ENCODE data around the gene KIAA1671. TPM values are rescaled to one million over a fixed set of nuclear protein-coding genes. Genes with fewer than 3 reads are reported as not detected.

The KIAA1671 gene
- total and polyA plus RNA-seq, 2 donors (not counting 1 experiment from before 2014, with no cell fraction given), result 0.01 to 0.02 TPM

- ATAC-seq (ENCODE audit: low read depth) (no peak), DNase-seq (no peak)
- H3K4me2 ChIP-seq (replicated peaks; ENCODE audit: low read depth, low read length, poor library complexity, severe bottlenecking), result no peak overlapping the region
- ChIA-PET POLR2A (no interaction called here), CTCF (no interaction called here)
- no peaks in the 10 kb centered on the region for H3K79me2 ChIP-seq (ENCODE audit: control insufficient read depth, insufficient read depth, low read length)
- no peaks in the 10 kb centered on the region for H4K20me1 ChIP-seq (ENCODE audit: control insufficient read depth, insufficient read depth, low read length, poor library complexity, severe bottlenecking)
- H2AFZ ChIP-seq (ENCODE audit: insufficient read depth, low read depth, low read length, poor library complexity, severe bottlenecking), result no peak overlapping the region
- H3K9me3 ChIP-seq (ENCODE audit: control extremely low read depth in 1 of 3, control insufficient read depth in 2 of 3, insufficient read depth in 1 of 3, low read length in 2 of 3), result peaks cover 0 to 5% (median 0%) of the 10 kb centered on the region in 3 donors
- H3K4me3 ChIP-seq (ENCODE audit: control extremely low read depth in 1 of 5, extremely low read depth in 1 of 5, insufficient read depth in 1 of 5, low read depth in 2 of 5, low read length in 4 of 5), result no peak overlapping the region
- H3K36me3 ChIP-seq (replicated peaks in 1 of 2; ENCODE audit: control extremely low read depth in 1 of 2, control insufficient read depth in 1 of 2, extremely low read depth in 1 of 2, insufficient read depth in 2 of 2, low read length in 1 of 2), result no peaks in the 10 kb centered on the region
- no peaks in the 10 kb centered on the region for H3K4me1 ChIP-seq (ENCODE audit: control insufficient read depth in 2 of 2, insufficient read depth in 2 of 2, low read length in 2 of 2)
- peaks cover 33% of the 10 kb centered on the region for H3K27me3 Mint-ChIP-seq
- no peak overlapping the region for H3K4me3 Mint-ChIP-seq
- H3K27ac ChIP-seq (ENCODE audit: low read length in 2 of 2), result no peak overlapping the region
- no peak overlapping the region for H3K9ac ChIP-seq (ENCODE audit: low read length)
- no peak overlapping the region for H3K27ac Mint-ChIP-seq
- peaks cover 0 to 5% (median 0%) of the 10 kb centered on the region in 4 experiments for H3K27me3 ChIP-seq (replicated peaks in 1 of 4; ENCODE audit: control extremely low read depth in 1 of 4, control insufficient read depth in 3 of 4, insufficient read depth in 4 of 4, low read length in 3 of 4)
- no peaks in the 10 kb centered on the region for H3K9me3 Mint-ChIP-seq (ENCODE audit: insufficient read depth)
- H3K4me1 Mint-ChIP-seq, result no peaks in the 10 kb centered on the region
- intact Hi-C loops (cut with micrococcal nuclease), result no loop called here
- TF ChIP-seq, protein P1, sequence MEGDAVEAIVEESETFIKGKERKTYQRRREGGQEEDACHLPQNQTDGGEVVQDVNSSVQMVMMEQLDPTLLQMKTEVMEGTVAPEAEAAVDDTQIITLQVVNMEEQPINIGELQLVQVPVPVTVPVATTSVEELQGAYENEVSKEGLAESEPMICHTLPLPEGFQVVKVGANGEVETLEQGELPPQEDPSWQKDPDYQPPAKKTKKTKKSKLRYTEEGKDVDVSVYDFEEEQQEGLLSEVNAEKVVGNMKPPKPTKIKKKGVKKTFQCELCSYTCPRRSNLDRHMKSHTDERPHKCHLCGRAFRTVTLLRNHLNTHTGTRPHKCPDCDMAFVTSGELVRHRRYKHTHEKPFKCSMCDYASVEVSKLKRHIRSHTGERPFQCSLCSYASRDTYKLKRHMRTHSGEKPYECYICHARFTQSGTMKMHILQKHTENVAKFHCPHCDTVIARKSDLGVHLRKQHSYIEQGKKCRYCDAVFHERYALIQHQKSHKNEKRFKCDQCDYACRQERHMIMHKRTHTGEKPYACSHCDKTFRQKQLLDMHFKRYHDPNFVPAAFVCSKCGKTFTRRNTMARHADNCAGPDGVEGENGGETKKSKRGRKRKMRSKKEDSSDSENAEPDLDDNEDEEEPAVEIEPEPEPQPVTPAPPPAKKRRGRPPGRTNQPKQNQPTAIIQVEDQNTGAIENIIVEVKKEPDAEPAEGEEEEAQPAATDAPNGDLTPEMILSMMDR (IDR thresholded peaks at IDR 0.05), result no peak
- TF ChIP-seq EZH2 (IDR thresholded peaks at IDR 0.05; ENCODE audit: borderline replicate concordance, insufficient read depth, low read depth, low read length, poor library complexity, severe bottlenecking), result no peak
- WGBS (ENCODE audit: insufficient coverage), result 80% methylated on average over 2 of the region's 2 CpGs
Measured at GRCh38 chr22:25119609-25120008, 167.1 kb downstream of the KIAA1671 start.

- H2AFZ ChIP-seq (ENCODE audit: insufficient read depth, low read depth, low read length, poor library complexity, severe bottlenecking), result no peak overlapping the region
- 43% methylated on average over 3 of the region's 3 CpGs for WGBS (ENCODE audit: insufficient coverage)
- no peaks in the 10 kb centered on the region for H3K36me3 ChIP-seq (replicated peaks in 1 of 2; ENCODE audit: control extremely low read depth in 1 of 2, control insufficient read depth in 1 of 2, extremely low read depth in 1 of 2, insufficient read depth in 2 of 2, low read length in 1 of 2)
- Mint-ChIP-seq H3K27me3 (peaks cover 29% of the 10 kb centered on the region), H3K27ac (no peak overlapping the region), H3K4me3 (no peak overlapping the region), H3K9me3 (ENCODE audit: insufficient read depth) (no peaks in the 10 kb centered on the region), H3K4me1 (no peaks in the 10 kb centered on the region)
- ChIA-PET CTCF (no interaction called here), POLR2A (no interaction called here)
- no peak overlapping the region for H3K27ac ChIP-seq (ENCODE audit: low read length in 2 of 2)
- H3K9ac ChIP-seq (ENCODE audit: low read length), result no peak overlapping the region
- H3K9me3 ChIP-seq (ENCODE audit: control extremely low read depth in 1 of 3, control insufficient read depth in 2 of 3, insufficient read depth in 1 of 3, low read length in 2 of 3), result peaks cover 0 to 5% (median 0%) of the 10 kb centered on the region in 3 donors
- no peaks in the 10 kb centered on the region for H3K79me2 ChIP-seq (ENCODE audit: control insufficient read depth, insufficient read depth, low read length)
- ATAC-seq (ENCODE audit: low read depth), result no peak
- no peak for TF ChIP-seq EZH2 (IDR thresholded peaks at IDR 0.05; ENCODE audit: borderline replicate concordance, insufficient read depth, low read depth, low read length, poor library complexity, severe bottlenecking)
- TF ChIP-seq, protein P1 (IDR thresholded peaks at IDR 0.05), result no peak
- no peak for DNase-seq
- no peaks in the 10 kb centered on the region for H3K4me1 ChIP-seq (ENCODE audit: control insufficient read depth in 2 of 2, insufficient read depth in 2 of 2, low read length in 2 of 2)
- H3K4me3 ChIP-seq (ENCODE audit: control extremely low read depth in 1 of 5, extremely low read depth in 1 of 5, insufficient read depth in 1 of 5, low read depth in 2 of 5, low read length in 4 of 5), result no peak overlapping the region
- intact Hi-C loops (cut with micrococcal nuclease), result no loop called here
- no peak overlapping the region for H3K4me2 ChIP-seq (replicated peaks; ENCODE audit: low read depth, low read length, poor library complexity, severe bottlenecking)
- H3K27me3 ChIP-seq (replicated peaks in 1 of 4; ENCODE audit: control extremely low read depth in 1 of 4, control insufficient read depth in 3 of 4, insufficient read depth in 4 of 4, low read length in 3 of 4), result peaks cover 0 to 5% (median 0%) of the 10 kb centered on the region in 4 experiments
- H4K20me1 ChIP-seq (ENCODE audit: control insufficient read depth, insufficient read depth, low read length, poor library complexity, severe bottlenecking), result no peaks in the 10 kb centered on the region
Measured at GRCh38 chr22:25120093-25120561, 167.6 kb downstream of the KIAA1671 start.
